Subcutaneous preadipocyte (primary cell): Measurements from ENCODE around the gene CHCHD2. TPM values are rescaled to one million over a fixed set of nuclear protein-coding genes. Genes with fewer than 3 reads are reported as not detected.

Source experiments
- small RNA-seq: library from RNA; depleted of rRNA; stranded (forward); fragments of <200 nt; gene quantifications from one replicate; pipeline ENCODE3, GENCODE V24; 2012
- total RNA-seq: library from RNA; depleted of rRNA; stranded (reverse); fragments of >200 nt; gene quantifications from 2 replicates; pipeline ENCODE4 v1.2.3, GENCODE V29; 2012

The CHCHD2 gene
- 241 and 324 TPM in 2 replicates for total RNA-seq

DNA sequence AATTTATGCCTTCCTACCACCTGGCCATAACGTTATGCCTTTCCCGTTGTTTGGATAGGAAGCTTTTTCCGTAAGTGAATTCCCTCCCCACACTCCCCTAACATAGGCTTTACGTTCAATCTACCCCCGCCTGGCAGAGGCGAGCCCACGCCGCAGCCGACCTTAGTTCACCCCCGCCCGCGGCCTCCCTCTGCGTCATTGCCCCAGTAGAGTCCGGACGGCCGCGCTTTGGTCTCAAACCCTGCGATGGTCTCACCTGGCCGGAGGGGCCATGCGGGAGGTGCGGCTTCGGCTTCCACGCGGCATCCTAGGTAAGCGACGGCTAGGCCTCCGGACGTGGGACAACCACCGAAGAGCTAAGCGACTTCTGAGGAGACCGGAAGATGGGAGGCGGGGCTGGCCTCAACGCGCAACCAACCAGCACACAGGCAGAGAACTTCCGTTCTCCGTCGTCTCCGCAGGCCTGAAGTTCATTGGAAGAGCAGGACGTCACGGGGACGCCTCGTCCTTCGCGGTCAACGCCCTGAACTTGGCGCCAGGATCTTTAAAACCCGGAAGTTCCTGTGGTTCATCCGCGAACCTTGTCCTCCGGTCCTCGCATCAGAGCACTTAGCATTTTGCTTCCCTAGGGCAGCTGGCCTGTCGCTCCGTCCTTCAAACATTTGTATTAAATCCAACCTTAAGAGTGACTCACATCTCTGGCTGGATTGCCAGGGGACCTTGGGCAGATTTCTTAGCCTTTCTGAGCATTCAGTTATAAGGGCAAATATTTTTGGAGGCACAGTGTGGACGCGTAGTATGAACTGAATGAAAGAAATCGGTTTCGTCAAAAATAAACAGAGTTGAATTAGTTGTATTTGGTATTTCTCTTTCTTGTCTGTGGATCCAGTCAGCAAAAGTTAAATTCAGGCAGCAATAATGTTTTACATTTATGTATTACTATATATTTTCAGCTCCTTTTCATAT is at the start of gene CHCHD2:
TSS of gene CHCHD2 (minus strand) at position 369 of the 966 bp plus-strand sequence. CDS start at position 306, 63 bp downstream.

DNA sequence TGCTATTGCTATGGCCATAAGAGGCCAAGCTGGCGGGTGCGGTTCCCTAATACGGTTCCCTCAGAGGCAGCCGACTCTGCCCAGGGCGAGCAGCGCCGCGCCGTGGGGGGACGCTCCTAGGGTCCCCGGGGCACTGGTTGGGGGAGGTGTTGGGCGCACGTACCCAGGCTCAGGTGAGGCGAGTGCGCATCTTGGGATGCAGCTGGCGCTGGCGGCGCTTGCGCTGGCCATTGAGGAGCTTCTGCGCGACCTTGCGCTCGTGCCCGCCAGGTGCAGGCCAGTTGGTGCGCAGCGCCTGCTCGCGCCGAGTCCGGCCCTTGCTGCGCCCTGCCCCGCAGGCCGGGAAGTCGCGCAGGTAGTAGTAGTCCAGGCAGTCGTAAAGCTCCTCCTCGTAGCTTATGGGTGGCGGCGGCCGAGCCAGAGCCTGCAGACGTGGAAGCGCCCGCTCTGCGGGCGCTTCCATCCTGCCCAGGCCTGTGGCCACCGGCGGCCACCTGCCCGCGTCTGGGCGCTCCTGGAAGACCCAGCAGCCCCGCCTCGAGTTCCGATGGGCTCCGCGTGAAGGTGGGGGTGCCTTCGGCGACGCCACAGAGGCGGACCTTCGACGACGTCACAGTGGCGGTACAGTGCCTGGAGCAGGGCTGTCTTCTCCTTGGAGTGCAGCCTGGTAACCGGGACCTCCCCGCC is 9.7 kb upstream of the CHCHD2 start, which contains the start of gene NUPR2:
TSS of gene NUPR2 (minus strand) at position 566 of the 687 bp plus-strand sequence. CDS start at position 463, 103 bp downstream.

GRCh38 chr7:56092789-56093531 is 13.3 kb downstream of the CHCHD2 start, which contains the start of gene PHKG1:
Gene PHKG1, minus strand, starts transcription at chr7:56092952. Its CDS starts 4,011 bp downstream, at chr7:56088941.

GRCh38 chr7:56063882-56064625 is 42.2 kb downstream of the CHCHD2 start, which contains the start of gene SUMF2:
Gene SUMF2, plus strand, starts transcription at chr7:56064286. Its CDS starts 26 bp downstream, at chr7:56064312.

Small RNAs within 50 kb of the gene (small RNA-seq; reads per million reads assigned to genes)
- gene SNORA15, result 0.41 reads per million, percentile 21 among the genes with 10 or more reads in this experiment
- gene SNORA22B, result 0.79 reads per million, percentile 49 among the genes with 10 or more reads in this experiment

Other genes starting within 250 kb of the CHCHD2 start
- not detected in 2 replicates for gene SEPTIN14, start 243.7 kb downstream of the CHCHD2 start, total RNA-seq
- gene ZNF713, start 219.0 kb downstream of the CHCHD2 start, total RNA-seq, result 0.73 and 1.6 TPM in 2 replicates
- gene MRPS17, start 154.6 kb downstream of the CHCHD2 start, total RNA-seq, result 12.9 and 15.2 TPM in 2 replicates
- gene NIPSNAP2, start 141.9 kb downstream of the CHCHD2 start, total RNA-seq, result 38.7 and 47.4 TPM in 2 replicates
- gene PSPH, start 55.0 kb downstream of the CHCHD2 start, total RNA-seq, result 44.5 and 53.2 TPM in 2 replicates
- 202 and 249 TPM in 2 replicates for gene CCT6A, start 54.7 kb downstream of the CHCHD2 start, total RNA-seq
- gene SUMF2, start 42.2 kb downstream of the CHCHD2 start, total RNA-seq, result 153 and 177 TPM in 2 replicates
- gene PHKG1, start 13.5 kb downstream of the CHCHD2 start, total RNA-seq, result 1.2 and 1.8 TPM in 2 replicates
- not detected in 2 replicates for gene NUPR2, start 9.9 kb upstream of the CHCHD2 start, total RNA-seq